Head of caudate nucleus (tissue), 42 donors: ENCODE data around the gene SLC37A1.

Source experiments
- DNase-seq, 42 donors: peaks; one replicate each; pipeline versions ENCODE4 v3.0.0 to v3.0.0-alpha.2; 2020 to 2021; ENCODE audit warnings: mixed read lengths in 7 of 42
- intact Hi-C: fragments of 100-400 bp; cut with DNase I; formaldehyde crosslinking; loops from one replicate; pipeline ENCODE4 v1.15.0; 2022

SLC37A1 gene

DNA sequence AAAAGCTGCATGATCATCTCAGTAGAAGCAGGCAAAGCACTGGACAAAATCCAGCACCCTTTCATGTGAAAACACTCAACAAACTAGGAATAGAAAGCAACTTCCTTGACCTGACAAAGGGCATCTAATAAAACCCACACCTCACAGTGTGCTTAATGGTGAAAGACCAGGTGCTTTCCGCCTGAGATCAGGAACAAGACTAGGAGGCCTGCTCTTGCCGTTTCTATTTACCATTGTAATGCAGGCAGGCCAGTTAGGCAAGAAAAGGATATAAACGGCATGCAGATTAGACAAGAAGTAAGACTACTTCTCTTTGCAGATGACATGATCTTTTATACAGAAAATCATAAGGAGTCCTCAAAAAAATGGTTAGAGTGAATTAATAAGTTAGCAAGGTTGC lies 37.2 kb downstream of the SLC37A1 start:
- DNase-seq, result no peak
- intact Hi-C loops, result no loop called here

GRCh38 chr21:42552407-42553336 lies 39.0 kb downstream of the SLC37A1 start:
- intact Hi-C loops, result no loop called here
- DNase-seq, result peak in 5 of 42 donors; percentile 2 to 21 (median 5)

DNA sequence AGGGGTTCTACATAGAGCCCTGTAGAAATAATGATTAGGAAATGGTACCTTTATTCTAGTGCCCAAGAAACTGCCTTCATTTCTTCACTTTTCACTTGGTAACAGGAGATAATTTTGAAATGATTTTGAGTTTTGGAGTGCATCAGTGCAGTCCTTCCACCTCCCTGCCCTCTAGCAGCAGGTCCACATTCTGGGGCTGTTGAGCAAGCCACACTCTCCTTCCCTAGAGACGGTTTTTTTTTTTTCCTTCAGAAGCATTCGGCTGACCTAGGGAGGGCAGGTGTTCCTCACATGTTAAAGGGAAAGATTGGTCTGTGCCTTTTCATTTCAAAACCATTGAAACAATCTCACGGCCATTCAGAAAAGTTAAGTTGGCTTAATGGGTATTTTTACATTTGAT lies 39.8 kb downstream of the SLC37A1 start:
- DNase-seq, result peak in 4 of 42 donors; percentile 4 to 10 (median 6)
- intact Hi-C loops, result no loop called here

GRCh38 chr21:42554251-42554961 lies 40.8 kb downstream of the SLC37A1 start:
- intact Hi-C loops, result no loop called here
- DNase-seq, result peak in 15 of 42 donors; percentile 17 to 58 (median 33)

- peak in 7 of 42 donors; percentile 8 to 32 (median 12) for DNase-seq
- intact Hi-C loops, result no loop called here
These were observed 42.2 kb downstream of the SLC37A1 start for GRCh38 chr21:42555756-42556438.

DNA sequence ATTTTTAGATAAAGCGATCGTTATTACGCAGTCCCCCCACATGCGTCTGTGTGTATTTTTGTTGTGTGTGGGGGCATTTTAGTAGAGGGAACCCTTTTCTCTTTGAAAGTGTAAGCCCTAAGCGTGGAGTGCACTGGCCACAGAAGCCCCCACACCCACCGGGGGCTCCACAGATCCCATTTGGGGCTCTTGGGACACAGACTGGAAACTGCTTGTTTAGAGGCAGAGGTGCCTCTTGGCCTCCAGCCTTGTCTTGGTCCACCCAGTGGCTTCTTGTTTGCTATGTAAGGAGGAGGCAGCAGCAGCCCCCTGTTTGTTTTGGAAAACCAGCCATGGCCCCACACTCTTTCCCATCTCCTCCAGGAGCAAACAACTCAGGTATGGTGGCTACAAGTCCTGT lies 42.8 kb downstream of the SLC37A1 start:
- intact Hi-C loops, result no loop called here
- DNase-seq, result peak in 3 of 42 donors; percentile 6 to 23 (median 12)

DNA sequence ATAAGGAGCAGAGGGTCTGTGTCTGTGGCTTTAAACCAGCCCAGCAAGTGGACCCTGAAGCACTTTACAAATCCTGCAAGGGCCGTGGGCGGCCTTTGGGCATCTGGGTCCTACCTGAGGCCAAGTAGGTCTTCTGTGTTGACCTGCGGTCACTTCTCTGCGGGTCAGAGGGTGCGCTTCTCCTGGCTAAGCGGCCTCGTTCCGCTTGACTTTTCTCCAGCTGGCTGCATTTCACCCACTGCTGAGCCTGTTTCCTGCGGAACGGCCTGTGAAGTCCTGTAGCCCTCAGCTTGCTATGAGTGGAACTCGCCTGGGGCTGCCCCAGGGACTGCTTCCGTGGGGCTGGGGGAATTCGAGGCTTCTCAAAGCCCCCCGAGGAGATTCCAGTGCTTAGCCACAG lies 43.3 kb downstream of the SLC37A1 start:
- intact Hi-C loops, result no loop called here
- DNase-seq, result peak in 7 of 42 donors; percentile 3 to 32 (median 23)

DNA sequence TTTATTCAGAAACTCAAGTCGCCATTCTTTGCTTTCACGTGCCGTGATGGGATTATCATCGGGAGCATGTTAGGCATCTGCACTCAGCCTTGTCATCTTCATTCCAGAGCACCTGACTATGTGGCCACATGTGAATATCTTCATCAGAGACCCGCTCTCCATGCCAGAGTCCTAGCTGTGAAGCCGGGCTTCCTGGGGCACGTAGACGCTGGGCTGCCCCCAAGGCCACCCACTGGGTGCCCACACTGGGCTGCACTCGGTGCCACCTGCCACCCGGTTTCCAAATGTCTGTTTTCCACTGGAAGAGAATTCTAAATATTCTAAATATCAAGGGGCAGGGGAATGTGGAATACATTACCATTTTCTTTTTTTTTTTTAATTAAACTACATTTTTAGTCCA lies 43.8 kb downstream of the SLC37A1 start:
- peak in 6 of 42 donors; percentile 2 to 18 (median 9) for DNase-seq
- intact Hi-C loops, result no loop called here

DNA sequence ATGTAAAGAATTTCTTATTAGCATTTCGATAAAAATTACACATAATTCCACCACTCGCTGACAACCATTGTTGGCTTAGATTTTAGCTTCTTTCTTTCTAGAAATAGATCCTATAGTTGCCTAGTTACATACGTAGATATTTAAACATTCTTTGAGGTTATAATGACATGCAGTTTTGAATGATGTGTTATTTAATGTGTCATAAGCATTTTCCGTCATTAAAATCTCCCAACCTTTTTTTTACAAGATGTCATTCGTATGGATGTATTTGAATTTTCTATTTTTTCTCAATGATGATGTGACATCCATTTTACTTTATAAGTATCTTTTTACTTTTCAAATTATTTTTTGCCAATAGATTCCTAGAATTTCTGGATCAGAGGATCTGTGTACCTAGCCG lies 44.7 kb downstream of the SLC37A1 start:
- DNase-seq, result no peak
- intact Hi-C loops, result no loop called here

DNA sequence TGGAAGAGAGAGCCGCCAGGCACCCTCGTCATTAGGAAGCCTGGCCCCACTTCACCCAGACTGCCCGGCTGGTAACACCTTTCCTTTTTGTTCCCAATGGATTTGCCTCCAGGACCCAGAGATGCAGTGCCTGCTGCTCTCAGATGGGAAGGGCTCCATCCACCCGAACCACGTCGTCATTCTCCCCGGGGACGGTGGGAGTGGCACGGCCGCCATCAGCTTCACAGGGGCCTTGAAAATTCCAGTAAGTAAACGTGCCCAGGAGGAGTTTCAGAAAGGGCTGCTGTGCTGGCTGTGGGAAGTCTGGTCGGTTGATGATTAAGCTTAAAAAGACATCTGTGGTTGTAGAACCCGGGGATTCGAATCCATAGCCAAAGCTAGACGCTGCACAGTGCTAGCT lies 45.2 kb downstream of the SLC37A1 start:
- peak in 7 of 42 donors; percentile 5 to 41 (median 12) for DNase-seq
- intact Hi-C loops, result no loop called here

- intact Hi-C loops, result no loop called here
- peak in 6 of 42 donors; percentile 4 to 31 (median 10) for DNase-seq
These were observed 45.7 kb downstream of the SLC37A1 start for GRCh38 chr21:42559326-42559725.

GRCh38 chr21:42560517-42561179 lies 47.0 kb downstream of the SLC37A1 start:
- DNase-seq, result peak in 6 of 42 donors; percentile 3 to 18 (median 8)
- intact Hi-C loops, result no loop called here

GRCh38 chr21:42561762-42562650 lies 48.4 kb downstream of the SLC37A1 start:
- peak in 5 of 42 donors; percentile 1 to 15 (median 7) for DNase-seq
- intact Hi-C loops, result no loop called here

GRCh38 chr21:42562816-42563215 lies 49.2 kb downstream of the SLC37A1 start:
- peak in 6 of 42 donors; percentile 5 to 25 (median 10) for DNase-seq
- intact Hi-C loops, result no loop called here

GRCh38 chr21:42563261-42563660 lies 49.6 kb downstream of the SLC37A1 start:
- DNase-seq, result peak in 5 of 42 donors; percentile 10 to 30 (median 23)
- intact Hi-C loops, result no loop called here

GRCh38 chr21:42563686-42564085 lies 50.0 kb downstream of the SLC37A1 start:
- intact Hi-C loops, result no loop called here

DNA sequence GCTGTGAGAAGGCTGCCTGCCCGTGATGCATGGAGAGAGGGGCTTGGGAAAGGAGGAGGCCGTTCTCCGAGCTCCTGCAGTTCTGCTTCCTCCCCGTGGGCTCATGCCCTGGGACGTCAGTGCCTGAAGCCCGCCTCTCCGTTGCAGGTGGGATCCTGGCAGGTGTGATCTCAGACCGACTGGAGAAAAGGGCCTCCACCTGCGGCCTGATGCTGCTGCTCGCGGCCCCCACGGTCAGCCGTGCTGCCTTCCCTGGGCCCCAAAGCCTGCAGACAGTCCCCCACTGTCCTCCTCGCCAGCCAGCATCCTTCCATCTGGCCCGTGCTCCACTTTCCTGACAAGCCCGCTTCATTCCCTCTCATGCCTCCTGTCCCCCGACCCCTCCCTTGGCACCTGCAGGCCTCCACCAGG lies 50.9 kb downstream of the SLC37A1 start:
- intact Hi-C loops, result no loop called here
- DNase-seq, result peak in 11 of 42 donors; percentile 3 to 36 (median 12)

More at GRCh38 chr21:42563686-42564085, 50.0 kb downstream of the SLC37A1 start:
- DNase-seq, result peak; percentile 33 to 92 (median 75)
